ENCODE data around the gene CDK5. TPM values are rescaled to one million over a fixed set of nuclear protein-coding genes. Genes with fewer than 3 reads are reported as not detected.

Gene CDK5
- polyA plus RNA-seq, 1 donor (not counting 4 experiments of a cell fraction or from before 2014, with no cell fraction given): 19.3 TPM

- Histone ChIP-seq H3K4me3 (ENCODE audit: control insufficient read depth in 2 of 3, extremely low read depth in 1 of 3, insufficient read depth in 2 of 3, low read depth in 1 of 3, low read length in 3 of 3) (no peak overlapping the region), H3K36me3 (ENCODE audit: control insufficient read depth in 2 of 2, extremely low read depth in 1 of 2, insufficient read depth in 2 of 2, low read length in 2 of 2) (no peaks in the 10 kb centered on the region), H3K27ac (ENCODE audit: control insufficient read depth, insufficient read depth, low read length) (no peak overlapping the region), H3K79me2 (ENCODE audit: control insufficient read depth, insufficient read depth, low read length) (no peaks in the 10 kb centered on the region), H3K27me3 (ENCODE audit: control insufficient read depth, extremely low read depth, insufficient read depth, low read length) (peaks cover 48% of the 10 kb centered on the region), H3K4me2 (ENCODE audit: control insufficient read depth, extremely low read depth, insufficient read depth, low read depth, low read length) (peak overlapping the region; percentile 37), H3K4me1 (ENCODE audit: control insufficient read depth, extremely low read depth, insufficient read depth, low read length) (peaks cover 12% of the 10 kb centered on the region), H4K20me1 (ENCODE audit: control insufficient read depth, extremely low read depth, insufficient read depth, low read length) (no peaks in the 10 kb centered on the region), H3K9me1 (ENCODE audit: control insufficient read depth, extremely low read depth, insufficient read depth, low read length) (no peaks in the 10 kb centered on the region), H3K9ac (ENCODE audit: control insufficient read depth, extremely low read depth, insufficient read depth, low read length) (no peak overlapping the region), H2AFZ (ENCODE audit: control insufficient read depth, low read length) (peak overlapping the region; percentile 54), H3K9me3 (ENCODE audit: control insufficient read depth, low read depth, low read length) (no peaks in the 10 kb centered on the region)
- no peak for TF ChIP-seq EZH2 (IDR thresholded peaks at IDR 0.05; ENCODE audit: low read length)
- FAIRE-seq: no peak
- dilution Hi-C loops (cut with MboI; ENCODE audit: extremely low pct_ligation_motif_present, low sequenced_read_pairs): no loop called here
- DNase-seq (ENCODE audit: low read depth, low spot score): no peak
Measured at GRCh38 chr7:151013356-151013732, 44.4 kb downstream of the CDK5 start.

- H3K9ac ChIP-seq (ENCODE audit: control insufficient read depth, extremely low read depth, insufficient read depth, low read length): no peak overlapping the region
Measured at GRCh38 chr7:151012911-151013347, 44.8 kb downstream of the CDK5 start.

More at GRCh38 chr7:151012911-151013347, 44.8 kb downstream of the CDK5 start:
- no peaks in the 10 kb centered on the region for H3K36me3 ChIP-seq (ENCODE audit: control insufficient read depth in 2 of 2, extremely low read depth in 1 of 2, insufficient read depth in 2 of 2, low read length in 2 of 2)
- DNase-seq (ENCODE audit: low read depth, low spot score) (no peak), FAIRE-seq (no peak)
- H3K27ac ChIP-seq (ENCODE audit: control insufficient read depth, insufficient read depth, low read length): no peak overlapping the region
- TF ChIP-seq, protein P1, sequence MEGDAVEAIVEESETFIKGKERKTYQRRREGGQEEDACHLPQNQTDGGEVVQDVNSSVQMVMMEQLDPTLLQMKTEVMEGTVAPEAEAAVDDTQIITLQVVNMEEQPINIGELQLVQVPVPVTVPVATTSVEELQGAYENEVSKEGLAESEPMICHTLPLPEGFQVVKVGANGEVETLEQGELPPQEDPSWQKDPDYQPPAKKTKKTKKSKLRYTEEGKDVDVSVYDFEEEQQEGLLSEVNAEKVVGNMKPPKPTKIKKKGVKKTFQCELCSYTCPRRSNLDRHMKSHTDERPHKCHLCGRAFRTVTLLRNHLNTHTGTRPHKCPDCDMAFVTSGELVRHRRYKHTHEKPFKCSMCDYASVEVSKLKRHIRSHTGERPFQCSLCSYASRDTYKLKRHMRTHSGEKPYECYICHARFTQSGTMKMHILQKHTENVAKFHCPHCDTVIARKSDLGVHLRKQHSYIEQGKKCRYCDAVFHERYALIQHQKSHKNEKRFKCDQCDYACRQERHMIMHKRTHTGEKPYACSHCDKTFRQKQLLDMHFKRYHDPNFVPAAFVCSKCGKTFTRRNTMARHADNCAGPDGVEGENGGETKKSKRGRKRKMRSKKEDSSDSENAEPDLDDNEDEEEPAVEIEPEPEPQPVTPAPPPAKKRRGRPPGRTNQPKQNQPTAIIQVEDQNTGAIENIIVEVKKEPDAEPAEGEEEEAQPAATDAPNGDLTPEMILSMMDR (optimal IDR thresholded peaks at IDR 0.05 in 1 of 3, IDR thresholded peaks at IDR 0.05 in 1 of 3, conservative IDR thresholded peaks at IDR 0.05 in 1 of 3; ENCODE audit: extremely low read depth in 1 of 3, insufficient read depth in 2 of 3, low read length in 3 of 3): peak; percentile 67 to 69 (median 67)
- no peak for TF ChIP-seq EZH2 (IDR thresholded peaks at IDR 0.05; ENCODE audit: low read length)
- dilution Hi-C loops (cut with MboI; ENCODE audit: extremely low pct_ligation_motif_present, low sequenced_read_pairs): no loop called here
- H3K4me2 ChIP-seq (ENCODE audit: control insufficient read depth, extremely low read depth, insufficient read depth, low read depth, low read length): peak overlapping the region; percentile 37
- H3K9me1 ChIP-seq (ENCODE audit: control insufficient read depth, extremely low read depth, insufficient read depth, low read length): no peaks in the 10 kb centered on the region
- peaks cover 43% of the 10 kb centered on the region for H3K27me3 ChIP-seq (ENCODE audit: control insufficient read depth, extremely low read depth, insufficient read depth, low read length)
- peaks cover 12% of the 10 kb centered on the region for H3K4me1 ChIP-seq (ENCODE audit: control insufficient read depth, extremely low read depth, insufficient read depth, low read length)
- no peak overlapping the region for H2AFZ ChIP-seq (ENCODE audit: control insufficient read depth, low read length)
- H3K9me3 ChIP-seq (ENCODE audit: control insufficient read depth, low read depth, low read length): no peaks in the 10 kb centered on the region
- no peaks in the 10 kb centered on the region for H3K79me2 ChIP-seq (ENCODE audit: control insufficient read depth, insufficient read depth, low read length)
- H3K4me3 ChIP-seq (ENCODE audit: control insufficient read depth in 2 of 3, extremely low read depth in 1 of 3, insufficient read depth in 2 of 3, low read depth in 1 of 3, low read length in 3 of 3): no peak overlapping the region
- H4K20me1 ChIP-seq (ENCODE audit: control insufficient read depth, extremely low read depth, insufficient read depth, low read length): no peaks in the 10 kb centered on the region

All from keratinocyte (primary cell).